Stimulated activated CD4-positive, alpha-beta T cell treated with anti-CD3 and anti-CD28 coated beads, Interleukin-15, amount 100 ng/mL, for 24 hours (primary cell): Measurements from ENCODE around the gene NDUFA11.

ENCODE experiments used
- DNase-seq: peaks from one replicate; pipeline ENCODE4 v3.0.0-alpha.2; 2020

Gene NDUFA11

GRCh38 chr19:5932146-5932545 lies 28.6 kb upstream of the NDUFA11 start:
- no peak for DNase-seq

GRCh38 chr19:5931251-5931650 lies 27.7 kb upstream of the NDUFA11 start:
- no peak for DNase-seq

GRCh38 chr19:5929625-5930024 lies 26.0 kb upstream of the NDUFA11 start:
- no peak for DNase-seq

GRCh38 chr19:5929179-5929578 lies 25.6 kb upstream of the NDUFA11 start:
- no peak for DNase-seq

GRCh38 chr19:5927441-5927821 lies 23.8 kb upstream of the NDUFA11 start:
- no peak for DNase-seq

GRCh38 chr19:5926641-5927440 lies 23.3 kb upstream of the NDUFA11 start:
- no peak for DNase-seq

GRCh38 chr19:5925830-5926427 lies 22.3 kb upstream of the NDUFA11 start:
- no peak for DNase-seq

- no peak for DNase-seq
Measured at GRCh38 chr19:5923356-5923755, 19.8 kb upstream of the NDUFA11 start.

GRCh38 chr19:5922161-5922545 lies 18.6 kb upstream of the NDUFA11 start:
- no peak for DNase-seq

- DNase-seq, result no peak
Measured at GRCh38 chr19:5921516-5922160, 18.0 kb upstream of the NDUFA11 start.

- no peak for DNase-seq
Measured at GRCh38 chr19:5918463-5919079, 15.0 kb upstream of the NDUFA11 start.

- DNase-seq, result no peak
Measured at GRCh38 chr19:5917431-5918107, 14.0 kb upstream of the NDUFA11 start.

GRCh38 chr19:5916181-5916708 lies 12.7 kb upstream of the NDUFA11 start:
- DNase-seq, result no peak

GRCh38 chr19:5915782-5916165 lies 12.2 kb upstream of the NDUFA11 start:
- DNase-seq, result no peak

GRCh38 chr19:5914946-5915781 lies 11.6 kb upstream of the NDUFA11 start:
- no peak for DNase-seq

- DNase-seq, result no peak
Measured at GRCh38 chr19:5914358-5914774, 10.8 kb upstream of the NDUFA11 start.

- DNase-seq, result no peak
Measured at GRCh38 chr19:5913739-5914357, 10.3 kb upstream of the NDUFA11 start, which contains the start of gene CAPS. TSS of gene CAPS (plus strand) at chr19:5914254. CDS start at chr19:5914407, 153 bp downstream.

GRCh38 chr19:5911366-5911765 lies 7.8 kb upstream of the NDUFA11 start:
- DNase-seq, result no peak

- no peak for DNase-seq
Measured at GRCh38 chr19:5910638-5910907, 7.0 kb upstream of the NDUFA11 start.

- DNase-seq, result no peak
Measured at GRCh38 chr19:5908773-5909442, 5.3 kb upstream of the NDUFA11 start.

GRCh38 chr19:5907241-5907640 lies 3.7 kb upstream of the NDUFA11 start:
- DNase-seq, result peak; percentile 21
